ENCODE measurements around the gene DDAH1. TPM values are rescaled to one million over a fixed set of nuclear protein-coding genes. Genes with fewer than 3 reads are reported as not detected.

DDAH1 gene
- total and polyA plus RNA-seq, 2 of the 8 experiments (the other 6 are each of a cell fraction or from before 2014, with no cell fraction given), result 22.8 to 54.5 TPM

GRCh38 chr1:85437139-85437538, 27.8 kb downstream of the DDAH1 start:
- Histone ChIP-seq H2BK5ac (ENCODE audit: low read depth, low read length) (no peak overlapping the region), H4K91ac (replicated peaks; ENCODE audit: insufficient read length, low read length) (no peak overlapping the region), H3K4me2 (ENCODE audit: insufficient read depth in 1 of 2, low read depth in 2 of 2, low read length in 2 of 2) (no peak overlapping the region; a peak in 1 of 4 replicates), H3K56ac (replicated peaks; ENCODE audit: insufficient read length, low read depth, low read length) (no peak overlapping the region), H3K27me3 (replicated peaks in 1 of 4; ENCODE audit: control insufficient read depth in 3 of 4, extremely low read depth in 1 of 4, insufficient read depth in 3 of 4, low read length in 3 of 4) (no peaks in the 10 kb centered on the region), H3K79me2 (ENCODE audit: control insufficient read depth in 1 of 2, insufficient read depth in 2 of 2, low read length in 2 of 2) (peaks cover 0 to 7% of the 10 kb centered on the region in 2 experiments; a peak in 2 of 4 replicates), H4K5ac (ENCODE audit: insufficient read length, low read depth, low read length) (no peak overlapping the region), H3K9ac (replicated peaks in 1 of 4; ENCODE audit: extremely low read depth in 1 of 4, low read depth in 3 of 4, low read length in 3 of 4) (no peak overlapping the region), H4K20me1 (replicated peaks in 1 of 2; ENCODE audit: control insufficient read depth in 1 of 2, insufficient read depth in 2 of 2, low read length in 2 of 2) (peaks cover 0 to 2% of the 10 kb centered on the region in 2 experiments), H2BK120ac (replicated peaks; ENCODE audit: low read depth, low read length) (no peak overlapping the region), H3K27ac (ENCODE audit: low read depth, low read length) (no peak overlapping the region), H3K14ac (ENCODE audit: insufficient read length) (no peak overlapping the region), H3K36me3 (ENCODE audit: control insufficient read depth in 2 of 4, insufficient read depth in 4 of 4, low read length in 3 of 4) (no peaks in the 10 kb centered on the region), H3K18ac (ENCODE audit: extremely low read depth, low read length) (no peak overlapping the region), H3K4me3 (ENCODE audit: extremely low read depth in 1 of 4, insufficient read depth in 2 of 4, low read depth in 3 of 4, low read length in 4 of 4) (no peak overlapping the region), H3K4me1 (replicated peaks in 1 of 4; ENCODE audit: control insufficient read depth in 3 of 4, insufficient read depth in 4 of 4, low read length in 3 of 4) (peaks cover 2 to 8% (median 4%) of the 10 kb centered on the region in 4 experiments; a peak in 3 of 7 replicates), H2AFZ (ENCODE audit: low read length) (no peak overlapping the region), H3K9me3 (ENCODE audit: insufficient read depth in 2 of 2, low read depth in 1 of 2, low read length in 1 of 2) (no peaks in the 10 kb centered on the region), H3K23me2 (ENCODE audit: low read depth, low read length) (no peaks in the 10 kb centered on the region), H2AK5ac (ENCODE audit: low read depth, low read length) (no peak overlapping the region), H4K8ac (ENCODE audit: extremely low read depth, insufficient read depth, low read length) (no peak overlapping the region), H2BK20ac (ENCODE audit: low read length) (no peak overlapping the region), H3K23ac (ENCODE audit: insufficient read length) (no peak overlapping the region), H2BK15ac (ENCODE audit: low read length) (no peak overlapping the region), H3K4ac (replicated peaks; ENCODE audit: insufficient read length, low read depth, low read length) (no peak overlapping the region), H3K79me1 (ENCODE audit: low read depth, low read length) (no peaks in the 10 kb centered on the region; the same call in 1 of the 2 replicates), H2BK12ac (ENCODE audit: low read depth, low read length) (no peak overlapping the region)
- ChIA-PET CTCF (ENCODE audit: partially characterized antibody) (interaction anchor here (1.8 kb wide), 1 partner anchor 129 kb away, joined by 7 read pairs; no protein-coding TSS in a partner anchor), POLR2A (ENCODE audit: partially characterized antibody) (no interaction called here)
- TF ChIP-seq MAX (IDR thresholded peaks at IDR 0.05) (peak; percentile 45; the same call in 1 of the 2 replicates), RXRA (IDR thresholded peaks at IDR 0.05; ENCODE audit: insufficient read depth, low read depth, low read length) (no peak)
- DNase-seq (ENCODE audit: low read depth in 1 of 2, low spot score in 2 of 2), result no peak
- 51% methylated on average over 3 of the region's 3 CpGs; no CpG with 5 or more reads in 1 of the 2 experiments for WGBS, 2 experiments (ENCODE audit: extremely low coverage in 1 of 2, insufficient coverage in 1 of 2, insufficient read length in 1 of 2, insufficient replicate concordance in 2 of 2, low coverage in 1 of 2, low lambda C conversion rate in 2 of 2, missing lambda C conversion rate in 1 of 2)
- FAIRE-seq, result no peak
